ENCODE data around the gene ODAD3.
A peak's percentile ranks its signal among the peaks of the same experiment; 100 is the strongest.
"Not testable (repeated sequence)": the region's sequence is repeated elsewhere in the genome, so short reads cannot be mapped to it uniquely, and the experiment has no call there.

The ODAD3 gene

GRCh38 chr19:11435833-11436313 is 952 bp upstream of the ODAD3 start:
- Histone ChIP-seq H3K4me1 (ENCODE audit: control insufficient read depth, insufficient read depth, low read length) (peaks cover 6% of the 10 kb centered on the region), H3K36me3 (ENCODE audit: control insufficient read depth, insufficient read depth, low read length) (peaks cover 18% of the 10 kb centered on the region), H3K27me3 (ENCODE audit: control insufficient read depth, insufficient read depth, low read length) (no peaks in the 10 kb centered on the region), H3K9me3 (ENCODE audit: control insufficient read depth, insufficient read depth, low read length) (no peaks in the 10 kb centered on the region), H3K4me3 (ENCODE audit: low read length) (peak overlapping the region; percentile 82; the same call in 1 of the 2 replicates), H3K27ac (ENCODE audit: low read length) (no peak overlapping the region)
- WGBS (ENCODE audit: insufficient coverage, insufficient read length), result no CpG with 5 or more reads among the region's 21 CpGs
- no peak for DNase-seq (ENCODE audit: low read depth, low spot score)

- peaks cover 6% of the 10 kb centered on the region for H3K4me1 ChIP-seq (ENCODE audit: control insufficient read depth, insufficient read depth, low read length)
- H3K9me3 ChIP-seq (ENCODE audit: control insufficient read depth, insufficient read depth, low read length), result no peaks in the 10 kb centered on the region
- no peaks in the 10 kb centered on the region for H3K27me3 ChIP-seq (ENCODE audit: control insufficient read depth, insufficient read depth, low read length)
- no peak overlapping the region for H3K27ac ChIP-seq (ENCODE audit: low read length)
- H3K4me3 ChIP-seq (ENCODE audit: low read length), result peak overlapping the region; percentile 54
- DNase-seq (ENCODE audit: low read depth, low spot score), result no peak
- no CpG with 5 or more reads among the region's 9 CpGs for WGBS (ENCODE audit: insufficient coverage, insufficient read length)
- H3K36me3 ChIP-seq (ENCODE audit: control insufficient read depth, insufficient read depth, low read length), result peaks cover 16% of the 10 kb centered on the region
Observed at GRCh38 chr19:11434703-11435056, 241 bp downstream of the ODAD3 start.

GRCh38 chr19:11433526-11433925 is 1.4 kb downstream of the ODAD3 start:
- no CpG with 5 or more reads among the region's 3 CpGs for WGBS (ENCODE audit: insufficient coverage, insufficient read length)

GRCh38 chr19:11426656-11427055 is 8.3 kb downstream of the ODAD3 start:
- H3K4me1 ChIP-seq (ENCODE audit: control insufficient read depth, insufficient read depth, low read length), result 0 out of 2 replicates have a peak, but pooled peaks cover 4% of the 10 kb centered on the region
- WGBS (ENCODE audit: insufficient coverage, insufficient read length), result no CpG with 5 or more reads among the region's 19 CpGs
- H3K36me3 ChIP-seq (ENCODE audit: control insufficient read depth, insufficient read depth, low read length), result no peaks in the 10 kb centered on the region; the same call in 1 of the 2 replicates
- DNase-seq (ENCODE audit: low read depth, low spot score), result no peak
- no peak overlapping the region for H3K4me3 ChIP-seq (ENCODE audit: low read length)
- H3K9me3 ChIP-seq (ENCODE audit: control insufficient read depth, insufficient read depth, low read length), result no peaks in the 10 kb centered on the region
- no peak overlapping the region for H3K27ac ChIP-seq (ENCODE audit: low read length)
- H3K27me3 ChIP-seq (ENCODE audit: control insufficient read depth, insufficient read depth, low read length), result no peaks in the 10 kb centered on the region

More at GRCh38 chr19:11433526-11433925, 1.4 kb downstream of the ODAD3 start:
- H3K4me3 ChIP-seq (ENCODE audit: low read length); H3K27ac ChIP-seq (ENCODE audit: low read length); DNase-seq (ENCODE audit: low read depth, low spot score); H3K9me3 ChIP-seq (ENCODE audit: control insufficient read depth, insufficient read depth, low read length); H3K27me3 ChIP-seq (ENCODE audit: control insufficient read depth, insufficient read depth, low read length); H3K4me1 ChIP-seq (ENCODE audit: control insufficient read depth, insufficient read depth, low read length): not testable (repeated sequence)
- peaks cover 14% of the 10 kb centered on the region for H3K36me3 ChIP-seq (ENCODE audit: control insufficient read depth, insufficient read depth, low read length)

- no peak for DNase-seq (ENCODE audit: low read depth, low spot score)
Observed at GRCh38 chr19:11425719-11426457, 9.0 kb downstream of the ODAD3 start.

GRCh38 chr19:11423791-11424181 is 11.1 kb downstream of the ODAD3 start:
- no peaks in the 10 kb centered on the region for H3K27me3 ChIP-seq (ENCODE audit: control insufficient read depth, insufficient read depth, low read length)
- no CpG with 5 or more reads among the region's 22 CpGs for WGBS (ENCODE audit: insufficient coverage, insufficient read length)
- H3K4me3 ChIP-seq (ENCODE audit: low read length), result no peak overlapping the region
- H3K36me3 ChIP-seq (ENCODE audit: control insufficient read depth, insufficient read depth, low read length), result no peaks in the 10 kb centered on the region; the same call in 1 of the 2 replicates
- DNase-seq (ENCODE audit: low read depth, low spot score), result no peak
- H3K27ac ChIP-seq (ENCODE audit: low read length), result no peak overlapping the region
- no peaks in the 10 kb centered on the region for H3K9me3 ChIP-seq (ENCODE audit: control insufficient read depth, insufficient read depth, low read length)
- peaks cover 5% of the 10 kb centered on the region for H3K4me1 ChIP-seq (ENCODE audit: control insufficient read depth, insufficient read depth, low read length)

More at GRCh38 chr19:11425719-11426457, 9.0 kb downstream of the ODAD3 start:
- Histone ChIP-seq H3K9me3 (ENCODE audit: control insufficient read depth, insufficient read depth, low read length) (no peaks in the 10 kb centered on the region), H3K36me3 (ENCODE audit: control insufficient read depth, insufficient read depth, low read length) (no peaks in the 10 kb centered on the region; the same call in 1 of the 2 replicates), H3K4me3 (ENCODE audit: low read length) (no peak overlapping the region), H3K4me1 (ENCODE audit: control insufficient read depth, insufficient read depth, low read length) (0 out of 2 replicates have a peak, but pooled peaks cover 4% of the 10 kb centered on the region), H3K27ac (ENCODE audit: low read length) (no peak overlapping the region), H3K27me3 (ENCODE audit: control insufficient read depth, insufficient read depth, low read length) (no peaks in the 10 kb centered on the region)
- no CpG with 5 or more reads among the region's 28 CpGs for WGBS (ENCODE audit: insufficient coverage, insufficient read length)

GRCh38 chr19:11423164-11423790 is 11.6 kb downstream of the ODAD3 start:
- Histone ChIP-seq H3K4me1 (ENCODE audit: control insufficient read depth, insufficient read depth, low read length) (peaks cover 5% of the 10 kb centered on the region), H3K36me3 (ENCODE audit: control insufficient read depth, insufficient read depth, low read length) (no peaks in the 10 kb centered on the region; the same call in 1 of the 2 replicates), H3K9me3 (ENCODE audit: control insufficient read depth, insufficient read depth, low read length) (no peaks in the 10 kb centered on the region), H3K4me3 (ENCODE audit: low read length) (no peak overlapping the region), H3K27ac (ENCODE audit: low read length) (no peak overlapping the region), H3K27me3 (ENCODE audit: control insufficient read depth, insufficient read depth, low read length) (no peaks in the 10 kb centered on the region)
- no CpG with 5 or more reads among the region's 27 CpGs for WGBS (ENCODE audit: insufficient coverage, insufficient read length)
- no peak for DNase-seq (ENCODE audit: low read depth, low spot score)

GRCh38 chr19:11422163-11423065 is 12.5 kb downstream of the ODAD3 start:
- Histone ChIP-seq H3K27ac (ENCODE audit: low read length) (no peak overlapping the region), H3K4me3 (ENCODE audit: low read length) (peak overlapping the region; percentile 38; the same call in 1 of the 2 replicates), H3K4me1 (ENCODE audit: control insufficient read depth, insufficient read depth, low read length) (peaks cover 5% of the 10 kb centered on the region), H3K9me3 (ENCODE audit: control insufficient read depth, insufficient read depth, low read length) (no peaks in the 10 kb centered on the region), H3K36me3 (ENCODE audit: control insufficient read depth, insufficient read depth, low read length) (no peaks in the 10 kb centered on the region; the same call in 1 of the 2 replicates), H3K27me3 (ENCODE audit: control insufficient read depth, insufficient read depth, low read length) (no peaks in the 10 kb centered on the region)
- DNase-seq (ENCODE audit: low read depth, low spot score), result peak; percentile 95
- WGBS (ENCODE audit: insufficient coverage, insufficient read length), result no CpG with 5 or more reads among the region's 56 CpGs

GRCh38 chr19:11421371-11422098 is 13.4 kb downstream of the ODAD3 start:
- no CpG with 5 or more reads among the region's 36 CpGs for WGBS (ENCODE audit: insufficient coverage, insufficient read length)
- Histone ChIP-seq H3K4me1 (ENCODE audit: control insufficient read depth, insufficient read depth, low read length) (peaks cover 5% of the 10 kb centered on the region), H3K36me3 (ENCODE audit: control insufficient read depth, insufficient read depth, low read length) (no peaks in the 10 kb centered on the region; the same call in 1 of the 2 replicates), H3K27me3 (ENCODE audit: control insufficient read depth, insufficient read depth, low read length) (no peaks in the 10 kb centered on the region), H3K4me3 (ENCODE audit: low read length) (peak overlapping the region; percentile 55; the same call in 1 of the 2 replicates), H3K9me3 (ENCODE audit: control insufficient read depth, insufficient read depth, low read length) (no peaks in the 10 kb centered on the region), H3K27ac (ENCODE audit: low read length) (no peak overlapping the region)
- DNase-seq (ENCODE audit: low read depth, low spot score), result no peak

Data from iPS DF 6.9 (cell line).